ENCODE data around the gene BTF3L4.

DNA sequence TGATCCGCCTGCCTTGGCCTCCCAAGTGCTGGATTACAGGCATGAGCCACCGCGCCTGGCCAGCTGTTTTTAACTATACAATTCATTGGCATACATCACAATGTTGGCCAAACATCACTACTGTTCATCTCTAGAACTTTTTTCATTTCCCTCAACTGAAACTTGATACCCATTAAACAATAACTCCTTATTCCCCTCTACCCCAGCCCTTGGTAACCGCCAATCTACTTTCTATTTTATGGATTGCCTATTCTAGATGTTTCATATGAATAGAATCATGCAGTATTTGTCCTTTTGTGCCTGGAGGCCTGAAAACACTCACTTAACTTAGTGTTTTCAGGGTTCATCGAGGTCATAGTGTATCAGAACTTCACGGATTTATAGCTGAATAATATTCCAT, 16.2 kb downstream of the BTF3L4 start:
- TF ChIP-seq, protein P1, sequence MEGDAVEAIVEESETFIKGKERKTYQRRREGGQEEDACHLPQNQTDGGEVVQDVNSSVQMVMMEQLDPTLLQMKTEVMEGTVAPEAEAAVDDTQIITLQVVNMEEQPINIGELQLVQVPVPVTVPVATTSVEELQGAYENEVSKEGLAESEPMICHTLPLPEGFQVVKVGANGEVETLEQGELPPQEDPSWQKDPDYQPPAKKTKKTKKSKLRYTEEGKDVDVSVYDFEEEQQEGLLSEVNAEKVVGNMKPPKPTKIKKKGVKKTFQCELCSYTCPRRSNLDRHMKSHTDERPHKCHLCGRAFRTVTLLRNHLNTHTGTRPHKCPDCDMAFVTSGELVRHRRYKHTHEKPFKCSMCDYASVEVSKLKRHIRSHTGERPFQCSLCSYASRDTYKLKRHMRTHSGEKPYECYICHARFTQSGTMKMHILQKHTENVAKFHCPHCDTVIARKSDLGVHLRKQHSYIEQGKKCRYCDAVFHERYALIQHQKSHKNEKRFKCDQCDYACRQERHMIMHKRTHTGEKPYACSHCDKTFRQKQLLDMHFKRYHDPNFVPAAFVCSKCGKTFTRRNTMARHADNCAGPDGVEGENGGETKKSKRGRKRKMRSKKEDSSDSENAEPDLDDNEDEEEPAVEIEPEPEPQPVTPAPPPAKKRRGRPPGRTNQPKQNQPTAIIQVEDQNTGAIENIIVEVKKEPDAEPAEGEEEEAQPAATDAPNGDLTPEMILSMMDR (conservative IDR thresholded peaks at IDR 0.05; ENCODE audit: low read depth in 2 of 2): no peak
- TF ChIP-seq EZH2 (IDR thresholded peaks at IDR 0.05; ENCODE audit: low read depth, unreplicated experiment): no peak
